Stimulated activated CD4-positive, alpha-beta T cell treated with anti-CD3 and anti-CD28 coated beads, TNF-alpha, amount 100 ng/mL, for 48 hours (primary cell): ENCODE results near the gene ANKRD28.
"Not testable (repeated sequence)": the region's sequence is repeated elsewhere in the genome, so short reads cannot be mapped to it uniquely, and the experiment has no call there.

ENCODE experiments used
- DNase-seq, 3 donors: peaks; one replicate each; pipeline ENCODE4 v3.0.0-alpha.2; 2020; ENCODE audit warnings: low read depth in 3 of 3

The ANKRD28 gene

DNA sequence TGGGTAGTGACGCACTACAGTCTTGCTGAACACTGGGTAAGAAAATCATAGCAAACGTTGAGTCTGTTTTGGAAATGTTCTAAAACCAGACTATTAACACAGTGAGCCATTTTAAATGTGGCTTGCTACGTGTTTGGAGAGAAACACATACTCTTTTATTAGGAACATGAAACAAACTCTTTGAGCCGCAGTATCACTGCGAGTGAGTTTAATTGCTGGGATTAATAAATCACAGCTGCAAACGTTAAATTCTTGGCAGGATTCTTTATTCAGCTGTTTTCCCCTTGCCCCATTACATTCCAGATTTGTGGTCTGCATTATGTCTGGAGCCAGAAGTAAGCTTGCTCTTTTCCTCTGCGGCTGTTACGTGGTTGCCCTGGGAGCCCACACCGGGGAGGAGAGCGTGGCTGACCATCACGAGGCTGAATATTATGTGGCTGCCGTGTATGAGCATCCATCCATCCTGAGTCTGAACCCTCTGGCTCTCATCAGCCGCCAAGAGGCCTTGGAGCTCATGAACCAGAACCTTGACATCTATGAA lies 162.6 kb downstream of the ANKRD28 start:
- no peak for DNase-seq

DNA sequence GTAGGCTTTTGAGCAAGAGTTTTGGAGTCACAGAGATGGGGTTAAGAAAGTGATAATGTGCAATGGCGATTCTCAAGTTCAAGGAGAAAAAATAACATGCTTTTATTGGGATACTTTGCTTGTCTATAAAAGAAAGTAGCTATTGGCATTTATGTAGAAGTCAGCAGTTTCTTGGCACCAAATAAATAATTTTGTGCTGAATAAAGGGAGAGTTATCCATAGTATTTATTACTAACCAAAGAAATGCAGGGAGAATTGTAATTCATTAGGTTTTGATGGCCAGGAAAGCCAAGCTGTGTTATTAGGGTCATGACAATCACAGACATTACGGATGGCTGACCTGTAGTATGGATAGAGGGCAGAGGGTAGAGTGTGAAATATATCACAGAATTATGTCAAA lies 163.1 kb downstream of the ANKRD28 start:
- DNase-seq = no peak

- DNase-seq = no peak
Measured at GRCh38 chr3:15633766-15634598, 163.8 kb downstream of the ANKRD28 start.

DNA sequence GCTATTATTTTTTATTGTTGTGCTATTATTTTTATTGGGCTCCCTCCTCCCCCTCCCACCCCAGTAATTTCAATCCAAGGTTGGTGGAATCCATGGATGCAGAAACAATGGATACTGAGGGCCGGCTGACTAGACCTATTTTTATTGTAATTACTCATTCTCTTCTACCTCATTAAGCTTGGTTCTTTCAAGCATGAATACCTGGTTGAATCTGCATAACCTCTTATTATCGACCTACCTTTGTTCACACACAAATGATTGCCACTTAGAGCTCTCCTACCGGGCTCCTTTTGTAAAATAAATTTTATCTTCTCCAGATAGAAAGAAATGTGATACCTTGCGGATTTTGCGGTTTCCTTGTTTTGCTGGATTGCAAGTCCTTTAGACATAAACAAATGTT lies 164.6 kb downstream of the ANKRD28 start:
- DNase-seq = no peak

GRCh38 chr3:15632212-15632580 lies 165.6 kb downstream of the ANKRD28 start:
- DNase-seq = no peak

DNA sequence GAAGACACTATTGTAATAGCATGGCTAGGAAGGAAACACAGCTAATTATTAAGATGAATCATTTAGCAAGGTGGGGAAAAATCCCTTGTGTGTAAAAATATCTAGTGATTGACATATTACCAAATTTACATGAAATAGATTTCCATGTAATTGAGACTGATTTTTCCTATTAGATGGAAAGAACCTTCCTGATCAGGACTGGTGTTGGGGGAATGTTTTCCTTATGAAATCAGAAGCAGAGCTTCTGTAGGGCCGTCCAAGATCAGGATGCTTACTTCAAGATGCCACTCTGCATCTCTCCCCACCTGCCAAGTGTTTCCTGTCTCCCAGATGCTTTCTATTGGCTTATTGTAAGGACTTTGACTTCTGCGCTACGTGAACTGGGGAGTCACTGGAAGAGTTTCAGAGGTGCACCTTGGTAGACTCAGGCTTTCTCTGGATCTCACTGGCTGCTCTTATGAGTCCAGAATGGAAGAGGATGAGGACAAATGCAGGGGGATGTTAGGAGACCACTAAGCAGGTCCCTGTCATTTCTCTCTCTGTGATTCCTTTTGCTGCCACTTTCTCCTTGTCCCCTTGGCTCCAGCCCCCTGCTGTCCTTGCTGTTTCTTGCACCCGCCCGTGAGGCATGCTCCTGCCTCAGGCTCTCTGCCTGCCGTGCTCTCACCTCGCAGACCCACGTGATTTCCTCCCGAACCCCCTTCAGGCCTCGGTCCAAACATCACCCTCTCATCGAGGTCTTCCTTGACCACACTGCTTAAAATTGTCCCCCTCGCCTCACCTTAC lies 166.2 kb downstream of the ANKRD28 start:
- no peak for DNase-seq

DNA sequence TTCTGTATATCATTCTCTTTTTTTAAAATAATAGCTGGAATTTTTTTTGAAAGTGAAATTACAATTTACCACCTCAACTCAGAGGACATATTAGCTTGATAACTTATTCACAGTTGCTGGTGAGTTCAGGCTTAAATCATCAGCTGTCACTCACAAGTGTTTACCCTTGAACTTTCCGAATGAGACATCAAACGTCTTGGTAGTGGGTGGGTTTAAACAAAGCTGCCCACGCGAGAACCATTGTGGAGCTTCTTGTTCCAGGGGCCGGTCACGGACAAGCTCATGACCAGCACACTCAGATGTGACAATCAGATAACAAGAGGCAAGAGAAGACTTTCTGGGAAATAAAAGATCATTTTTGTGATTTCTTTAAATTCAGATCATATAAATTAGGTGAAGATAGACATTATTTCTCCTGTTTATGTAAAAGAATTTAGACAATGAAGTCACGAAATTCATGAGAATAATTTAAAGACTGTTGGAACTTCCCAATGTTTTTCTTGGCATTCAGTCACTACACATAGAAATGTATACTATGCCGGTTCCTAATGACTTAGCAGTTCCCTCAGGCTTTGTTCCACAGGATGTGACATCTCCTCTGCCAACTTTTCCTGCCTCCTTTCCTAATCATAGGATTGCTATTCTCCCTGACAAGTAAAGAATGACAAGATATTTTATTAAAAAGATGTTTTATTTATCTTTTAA lies 167.0 kb downstream of the ANKRD28 start:
- DNase-seq = no peak

DNA sequence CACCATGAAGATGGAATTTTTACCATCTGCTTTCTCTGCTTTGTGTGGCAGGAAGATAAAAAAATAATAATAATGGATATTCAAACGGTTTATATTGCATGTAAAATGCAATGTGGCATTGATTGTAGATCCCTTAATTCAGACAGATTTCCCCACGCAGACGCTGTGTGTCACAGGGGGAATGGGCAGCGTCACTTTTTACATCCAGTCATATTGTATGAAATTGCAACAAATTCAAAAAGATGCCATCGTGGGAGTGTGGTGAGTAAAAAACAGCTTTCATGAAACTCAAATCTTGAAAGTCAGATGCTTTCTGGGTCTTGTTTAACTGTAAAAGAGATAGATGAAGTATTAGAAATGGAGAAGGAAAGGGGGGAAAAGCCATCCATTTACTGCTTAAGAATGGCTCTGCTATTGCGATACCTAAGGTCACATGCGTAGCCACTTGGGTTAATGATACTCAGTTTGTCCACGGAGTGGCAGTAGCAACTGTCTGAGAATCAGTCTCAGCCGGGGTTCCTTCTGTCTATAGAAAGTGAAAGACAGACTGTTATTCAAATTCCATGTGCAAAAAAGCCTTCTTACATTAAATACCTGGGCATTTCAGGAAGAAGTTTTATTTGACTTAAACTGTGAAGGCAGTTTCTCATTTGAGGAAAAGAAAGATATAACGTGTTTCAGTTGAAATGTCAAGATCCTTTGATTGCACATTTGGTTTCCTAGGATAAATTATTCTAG lies 167.8 kb downstream of the ANKRD28 start:
- peak in 1 of 3 donors; percentile 44 for DNase-seq

DNA sequence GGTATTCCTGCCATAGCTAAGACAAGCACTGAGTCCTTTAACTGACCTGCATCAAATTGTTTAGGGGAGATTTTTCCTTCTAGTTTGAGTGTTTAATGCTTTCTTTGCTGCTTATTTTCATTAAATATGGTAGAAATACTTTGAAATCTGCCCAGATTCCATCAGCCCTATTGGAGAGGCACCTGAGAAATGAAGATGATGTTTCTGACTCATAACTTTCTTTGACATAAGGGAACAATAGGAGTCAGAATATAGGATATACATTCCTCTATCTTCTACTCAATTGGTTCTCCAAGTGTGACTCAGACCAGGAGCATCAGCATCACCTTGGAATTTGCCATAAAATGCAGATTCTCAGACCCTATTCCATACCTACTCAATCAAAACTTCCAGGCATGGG lies 168.8 kb downstream of the ANKRD28 start:
- DNase-seq = no peak

DNA sequence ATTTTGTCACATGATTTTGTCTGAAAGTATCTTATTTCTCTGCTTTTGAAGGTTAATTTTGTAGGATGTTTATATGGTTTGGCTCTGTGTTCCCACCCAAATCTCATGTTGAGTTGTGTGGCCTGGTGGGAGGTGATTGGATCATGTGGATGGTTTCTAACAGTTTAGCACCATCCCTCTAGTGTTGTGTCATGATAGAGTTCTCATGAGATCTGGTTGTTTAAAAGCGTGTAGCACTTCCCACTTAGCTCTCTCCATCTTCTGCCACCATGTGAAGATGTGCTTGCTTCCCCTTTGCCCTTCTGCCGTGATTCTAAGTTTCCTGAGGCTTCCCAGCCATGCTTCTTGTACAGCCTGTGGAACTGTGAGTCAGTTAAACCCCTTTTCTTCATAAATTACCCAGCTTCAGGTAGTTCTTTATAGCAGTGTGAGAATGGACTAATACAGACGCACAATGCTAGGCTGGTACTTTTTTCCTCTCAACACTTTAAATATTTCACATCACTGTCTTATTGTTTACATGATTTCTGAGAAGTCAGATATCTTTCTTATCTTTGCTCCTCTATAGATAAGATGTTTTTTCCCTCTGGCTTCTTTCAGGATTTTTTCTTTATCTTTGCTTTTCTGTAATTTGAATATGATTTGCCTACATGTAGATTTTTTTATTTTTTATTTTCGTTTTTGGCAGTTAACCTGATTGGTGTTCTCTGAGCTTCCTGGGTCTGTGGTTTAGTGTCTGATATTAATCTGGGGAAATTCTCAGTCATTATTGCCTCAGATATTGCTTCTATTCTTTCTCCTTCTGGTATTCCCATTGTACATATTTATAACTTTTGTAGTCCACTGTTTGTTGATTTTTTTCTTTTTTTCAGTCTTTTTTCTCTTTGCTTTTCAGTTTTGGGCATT lies 174.0 kb downstream of the ANKRD28 start:
- DNase-seq = no peak

- DNase-seq = not testable (repeated sequence)
Measured at GRCh38 chr3:15619659-15620464, 177.9 kb downstream of the ANKRD28 start.
